ENCODE measurements around the gene ORAI1. TPM values are rescaled to one million over a fixed set of nuclear protein-coding genes. Genes with fewer than 3 reads are reported as not detected.
A peak's percentile ranks its signal among the peaks of the same experiment; 100 is the strongest.

Gene ORAI1
- total and polyA plus RNA-seq, 2 of the 13 experiments (the other 11 are each of a cell fraction or from before 2014, with no cell fraction given): 9.2 to 17.2 TPM

- TF ChIP-seq REST (IDR thresholded peaks at IDR 0.05; ENCODE audit: borderline replicate concordance in 1 of 2, low read depth in 1 of 2, low read length in 2 of 2) (no peak), SIX1 (CRISPR knock-in tag; IDR thresholded peaks at IDR 0.05; ENCODE audit: borderline replicate concordance) (no peak), ZNF552 (CRISPR knock-in tag; IDR thresholded peaks at IDR 0.05; ENCODE audit: borderline replicate concordance) (no peak), ZFP36 (IDR thresholded peaks at IDR 0.05; ENCODE audit: borderline replicate concordance, low read depth, low read length, partially characterized antibody) (no peak), ZNF124 (CRISPR knock-in tag; IDR thresholded peaks at IDR 0.05) (no peak), CBX1 (IDR thresholded peaks at IDR 0.05; ENCODE audit: low read depth) (peak; percentile 13), ARID2 (CRISPR knock-in tag; IDR thresholded peaks at IDR 0.05; ENCODE audit: borderline replicate concordance) (no peak), ZNF891 (CRISPR knock-in tag; IDR thresholded peaks at IDR 0.05) (0 out of 2 replicates have a peak, but pooled peaks have one; percentile 25), FOXO1 (CRISPR knock-in tag; IDR thresholded peaks at IDR 0.05) (peak; percentile 31), SAP130 (CRISPR knock-in tag; IDR thresholded peaks at IDR 0.05; ENCODE audit: low read depth) (peak; percentile 79), GATAD1 (CRISPR knock-in tag; IDR thresholded peaks at IDR 0.05) (no peak), KDM3A (CRISPR knock-in tag; IDR thresholded peaks at IDR 0.05; ENCODE audit: low read depth) (0 out of 2 replicates have a peak, but pooled peaks have one; percentile 44), ZNF839 (CRISPR knock-in tag; IDR thresholded peaks at IDR 0.05; ENCODE audit: borderline replicate concordance) (no peak), ZNF101 (CRISPR knock-in tag; IDR thresholded peaks at IDR 0.05; ENCODE audit: borderline replicate concordance, low read depth) (no peak), PRMT3 (CRISPR knock-in tag; IDR thresholded peaks at IDR 0.05; ENCODE audit: borderline replicate concordance, low read depth) (peak; percentile 57; the same call in 1 of the 2 replicates), PHF20 (CRISPR knock-in tag; IDR thresholded peaks at IDR 0.05) (no peak), MNT (IDR thresholded peaks at IDR 0.05) (no peak; the same call in 1 of the 2 replicates), ZNF205 (CRISPR knock-in tag; IDR thresholded peaks at IDR 0.05) (peak; percentile 73; the same call in 1 of the 2 replicates), CEBPG (CRISPR knock-in tag; IDR thresholded peaks at IDR 0.05) (no peak), NR2F6 (IDR thresholded peaks at IDR 0.05) (no peak), NR2F6 (CRISPR knock-in tag; IDR thresholded peaks at IDR 0.05) (0 out of 2 replicates have a peak, but pooled peaks have one; percentile 46), SOX13 (IDR thresholded peaks at IDR 0.05) (no peak), SOX13 (CRISPR knock-in tag; conservative IDR thresholded peaks at IDR 0.05 in 1 of 2, IDR thresholded peaks at IDR 0.05 in 1 of 2) (peak in 1 of 2 experiments; percentile 44; a peak in 2 of 4 replicates), ZNF580 (CRISPR knock-in tag; IDR thresholded peaks at IDR 0.05; ENCODE audit: borderline replicate concordance, low read depth) (peak; percentile 56; the same call in 1 of the 2 replicates), CREBL2 (CRISPR knock-in tag; IDR thresholded peaks at IDR 0.05; ENCODE audit: borderline replicate concordance) (no peak), TRIM24 (CRISPR knock-in tag; IDR thresholded peaks at IDR 0.05) (no peak)
Observed at GRCh38 chr12:121626087-121626852, at the start of gene ORAI1 (continued).
